Activated T-helper 1 cell treated with anti-CD3 and anti-CD28 coated beads, Interleukin-12 subunit alpha, Interleukin-12 subunit beta, Interleukin-2, Interleukin-4 antibody, amounts not matched to agents 30 ng/mL and 10 ng/mL and 1 ng/mL, durations not matched to agents 14 hours and 24 hours and 36 hours (primary cell): ENCODE results near the gene KLHL2. TPM values are rescaled to one million over a fixed set of nuclear protein-coding genes. Genes with fewer than 3 reads are reported as not detected.
"Not testable (repeated sequence)": the region's sequence is repeated elsewhere in the genome, so short reads cannot be mapped to it uniquely, and the experiment has no call there.

Experiments used
- DNase-seq: peaks from one replicate; pipeline ENCODE4 v3.0.0; 2021; ENCODE audit warnings: low spot score
- H3K27ac Mint-ChIP-seq: one replicate; pipeline ENCODE4 v1.8.0; 2021; ENCODE audit warnings: mild to moderate bottlenecking, mixed read lengths
- H3K27me3 Mint-ChIP-seq: one replicate; pipeline ENCODE4 v1.8.0; 2022; ENCODE audit warnings: mild to moderate bottlenecking, moderate library complexity, mixed read lengths; ENCODE audit not compliant: insufficient read depth
- H3K36me3 Mint-ChIP-seq: one replicate; pipeline ENCODE4 v1.8.0; 2021; ENCODE audit warnings: low read depth, mixed read lengths
- H3K4me1 Mint-ChIP-seq: one replicate; pipeline ENCODE4 v1.8.0; 2021; ENCODE audit warnings: low read depth, mixed read lengths
- H3K4me3 Mint-ChIP-seq: one replicate; pipeline ENCODE4 v1.8.0; 2021; ENCODE audit warnings: mild to moderate bottlenecking, moderate library complexity, mixed read lengths
- H3K9me3 Mint-ChIP-seq: one replicate; pipeline ENCODE4 v1.8.0; 2021; ENCODE audit warnings: mixed read lengths
- intact Hi-C: fragments of 100-400 bp; cut with micrococcal nuclease; formaldehyde crosslinking; loops from one replicate; pipeline ENCODE4 v1.15.1; 2024
- total RNA-seq: library from RNA; stranded (reverse); gene quantifications from 2 replicates; pipeline ENCODE4 v1.2.3, GENCODE V29; 2022

KLHL2 gene
- total RNA-seq: 38.6 and 40.6 TPM in 2 replicates

DNA sequence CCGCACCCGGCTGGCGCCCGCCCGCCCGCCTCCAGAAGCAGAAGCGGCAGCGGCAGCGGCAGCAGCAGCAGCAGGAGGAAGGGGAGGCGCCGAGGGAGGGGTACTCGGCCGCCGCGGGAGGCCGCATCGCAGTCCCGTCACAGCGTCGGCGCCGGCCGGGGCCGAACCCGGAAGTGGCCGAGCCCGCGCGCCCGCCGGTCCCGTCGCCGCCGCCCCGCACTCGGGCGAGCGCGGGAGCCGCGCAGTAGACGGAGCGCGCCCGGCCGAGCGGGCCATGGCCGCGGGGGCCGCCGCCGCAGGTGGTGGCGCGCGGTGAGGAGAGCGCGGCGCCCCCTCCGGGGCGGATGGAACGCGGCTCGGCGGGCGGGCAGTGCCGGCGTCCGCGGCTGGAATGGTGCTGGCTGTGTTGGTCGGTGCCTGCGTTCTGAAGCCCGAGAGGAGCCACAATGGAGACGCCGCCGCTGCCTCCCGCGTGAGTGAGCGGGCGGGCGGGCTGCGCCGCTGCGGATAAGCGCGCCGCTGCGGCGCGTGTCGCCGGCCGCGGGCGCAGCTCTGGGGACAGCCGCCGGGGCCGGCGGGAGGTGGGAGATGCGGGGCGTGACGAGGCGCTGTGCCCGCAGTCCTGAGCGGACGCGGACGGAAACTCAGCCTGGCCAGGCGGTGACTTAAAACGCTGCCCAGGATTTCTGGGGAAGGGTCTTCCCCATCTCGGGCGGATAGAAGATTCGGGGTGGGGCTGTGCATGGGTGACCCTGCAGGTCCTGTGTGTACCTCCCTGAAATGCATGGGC, at the start of gene KLHL2:
TSS of gene KLHL2 (plus strand) at position 131 of the 790 bp plus-strand sequence. CDS start at position 447, 316 bp downstream.
- Mint-ChIP-seq H3K36me3 (peaks cover 17% of the 10 kb centered on the region), H3K4me3 (peak within 1 kb of the TSS; percentile 94), H3K27me3 (no peaks in the 10 kb centered on the region), H3K4me1 (peaks cover 74% of the 10 kb centered on the region), H3K9me3 (no peaks in the 10 kb centered on the region), H3K27ac (peak within 1 kb of the TSS; percentile 88)
- DNase-seq: peak; percentile 72
- intact Hi-C loops: loop anchor here (1.0 to 5.0 kb wide), 4 partner anchors 25 to 120 kb away; partner anchors contain the start of genes MSMO1 and TMEM192

- Mint-ChIP-seq H3K4me3 (no peak overlapping the region), H3K9me3 (peaks cover 10% of the 10 kb centered on the region), H3K27me3 (no peaks in the 10 kb centered on the region)
These were observed 48.6 kb upstream of the KLHL2 start for GRCh38 chr4:165158762-165159161.

DNA sequence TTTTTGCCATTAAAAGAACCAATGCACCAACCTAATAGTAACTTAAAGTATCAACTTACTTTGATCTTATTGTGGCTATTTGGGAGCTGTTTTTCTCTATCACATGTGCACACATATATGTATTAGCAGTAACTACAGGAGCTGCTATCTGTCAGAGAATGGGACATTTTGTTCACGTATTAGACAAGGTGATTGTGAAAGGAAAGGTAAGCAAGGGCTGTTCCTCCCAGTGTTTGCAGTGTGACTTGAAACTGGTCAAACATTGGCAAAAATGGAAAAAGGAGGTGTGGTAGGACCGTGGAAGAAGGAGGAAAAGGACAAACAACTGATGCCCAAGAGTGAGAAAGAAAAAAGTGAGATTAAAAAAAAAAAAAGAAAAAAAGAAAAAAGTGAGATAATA, 43.1 kb upstream of the KLHL2 start:
- DNase-seq: no peak
- Mint-ChIP-seq H3K9me3 (peaks cover 7% of the 10 kb centered on the region), H3K4me3 (no peak overlapping the region), H3K36me3 (no peaks in the 10 kb centered on the region), H3K27me3 (peaks cover 2% of the 10 kb centered on the region), H3K27ac (no peak overlapping the region), H3K4me1 (no peaks in the 10 kb centered on the region)
- intact Hi-C loops: no loop called here

More at GRCh38 chr4:165158762-165159161, 48.6 kb upstream of the KLHL2 start:
- Mint-ChIP-seq H3K27ac (no peak overlapping the region), H3K4me1 (no peaks in the 10 kb centered on the region), H3K36me3 (no peaks in the 10 kb centered on the region)
- DNase-seq: no peak
- intact Hi-C loops: no loop called here

- H3K27me3 Mint-ChIP-seq, intact Hi-C loops, H3K4me1 Mint-ChIP-seq, H3K9me3 Mint-ChIP-seq, H3K36me3 Mint-ChIP-seq, DNase-seq, H3K4me3 Mint-ChIP-seq, H3K27ac Mint-ChIP-seq: not testable (repeated sequence)
These were observed 40.5 kb upstream of the KLHL2 start for GRCh38 chr4:165166872-165167271.

- DNase-seq: no peak
- Mint-ChIP-seq H3K4me1 (no peaks in the 10 kb centered on the region), H3K27me3 (peaks cover 2% of the 10 kb centered on the region), H3K36me3 (no peaks in the 10 kb centered on the region), H3K9me3 (peaks cover 7% of the 10 kb centered on the region), H3K27ac (no peak overlapping the region), H3K4me3 (no peak overlapping the region)
- intact Hi-C loops: no loop called here
These were observed 39.7 kb upstream of the KLHL2 start for GRCh38 chr4:165167650-165168049.

GRCh38 chr4:165170819-165171218, 36.5 kb upstream of the KLHL2 start:
- Mint-ChIP-seq H3K4me1 (no peaks in the 10 kb centered on the region), H3K27me3 (peaks cover 2% of the 10 kb centered on the region), H3K9me3 (peaks cover 8% of the 10 kb centered on the region), H3K27ac (no peak overlapping the region), H3K4me3 (no peak overlapping the region), H3K36me3 (no peaks in the 10 kb centered on the region)
- no peak for DNase-seq
- intact Hi-C loops: no loop called here

DNA sequence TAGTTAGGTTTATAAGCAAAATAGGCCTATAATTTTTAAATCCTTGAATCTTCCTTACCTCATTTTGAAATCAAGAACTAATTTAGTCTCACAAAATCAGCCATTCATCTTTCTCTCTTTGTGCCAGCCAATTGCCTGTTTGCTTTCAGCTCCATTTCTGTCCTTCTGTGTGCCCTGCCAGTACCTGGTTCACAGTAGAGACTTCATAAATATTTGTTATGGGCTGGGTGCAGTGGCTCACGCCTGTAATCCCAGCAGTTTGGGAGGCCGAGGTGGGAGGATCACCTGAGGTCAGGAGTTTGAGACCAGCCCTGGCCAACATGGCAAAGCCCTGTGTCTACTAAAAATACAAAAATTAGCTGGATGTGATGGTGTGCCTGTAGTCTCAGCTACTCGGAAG, 31.9 kb upstream of the KLHL2 start:
- H3K36me3 Mint-ChIP-seq, H3K9me3 Mint-ChIP-seq, intact Hi-C loops, H3K27ac Mint-ChIP-seq, DNase-seq, H3K27me3 Mint-ChIP-seq, H3K4me3 Mint-ChIP-seq, H3K4me1 Mint-ChIP-seq: not testable (repeated sequence)

DNA sequence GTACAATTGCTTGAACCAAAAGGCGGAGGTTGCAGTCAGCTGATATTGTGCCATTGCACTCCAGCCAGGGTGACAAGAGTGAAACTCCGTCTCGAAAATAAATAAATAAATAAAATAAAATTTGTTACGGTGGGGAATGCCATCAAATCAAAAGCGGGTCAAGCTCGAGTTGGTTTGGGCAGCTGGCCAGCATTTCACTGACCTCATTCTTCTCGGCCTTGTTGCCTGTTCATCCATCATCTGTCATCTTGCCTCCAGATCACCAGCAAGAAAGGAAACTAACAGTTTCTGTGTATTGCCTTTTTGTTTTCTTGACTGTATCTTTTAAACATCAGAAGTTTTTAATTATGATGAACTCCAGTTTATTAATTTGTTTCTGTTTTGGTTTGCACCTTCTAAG, 31.5 kb upstream of the KLHL2 start:
- intact Hi-C loops: no loop called here
- no peak overlapping the region for H3K4me3 Mint-ChIP-seq
- H3K27ac Mint-ChIP-seq: no peak overlapping the region
- H3K27me3 Mint-ChIP-seq: no peaks in the 10 kb centered on the region
- H3K4me1 Mint-ChIP-seq: no peaks in the 10 kb centered on the region
- no peaks in the 10 kb centered on the region for H3K36me3 Mint-ChIP-seq
- peaks cover 8% of the 10 kb centered on the region for H3K9me3 Mint-ChIP-seq
- no peak for DNase-seq

- intact Hi-C loops: no loop called here
- H3K4me3 Mint-ChIP-seq: no peak overlapping the region
- DNase-seq: no peak
- H3K27ac Mint-ChIP-seq: no peak overlapping the region
- H3K9me3 Mint-ChIP-seq: peaks cover 8% of the 10 kb centered on the region
- H3K27me3 Mint-ChIP-seq: no peaks in the 10 kb centered on the region
- H3K36me3 Mint-ChIP-seq: no peaks in the 10 kb centered on the region
- no peaks in the 10 kb centered on the region for H3K4me1 Mint-ChIP-seq
These were observed 29.4 kb upstream of the KLHL2 start for GRCh38 chr4:165177725-165178666.

- no peak for DNase-seq
- peaks cover 3% of the 10 kb centered on the region for H3K36me3 Mint-ChIP-seq
- H3K4me1 Mint-ChIP-seq: no peaks in the 10 kb centered on the region
- intact Hi-C loops: no loop called here
- H3K27me3 Mint-ChIP-seq: no peaks in the 10 kb centered on the region
- peaks cover 9% of the 10 kb centered on the region for H3K9me3 Mint-ChIP-seq
- no peak overlapping the region for H3K4me3 Mint-ChIP-seq
- no peak overlapping the region for H3K27ac Mint-ChIP-seq
These were observed 23.1 kb upstream of the KLHL2 start for GRCh38 chr4:165184220-165184619.

- H3K27ac Mint-ChIP-seq, H3K4me3 Mint-ChIP-seq, H3K27me3 Mint-ChIP-seq, H3K4me1 Mint-ChIP-seq, DNase-seq, H3K9me3 Mint-ChIP-seq, intact Hi-C loops, H3K36me3 Mint-ChIP-seq: not testable (repeated sequence)
These were observed 22.4 kb upstream of the KLHL2 start for GRCh38 chr4:165184998-165185397.

GRCh38 chr4:165185448-165185847, 21.9 kb upstream of the KLHL2 start:
- Mint-ChIP-seq H3K27ac (no peak overlapping the region), H3K27me3 (no peaks in the 10 kb centered on the region), H3K4me3 (no peak overlapping the region), H3K4me1 (peaks cover 3% of the 10 kb centered on the region), H3K36me3 (peaks cover 3% of the 10 kb centered on the region), H3K9me3 (peaks cover 9% of the 10 kb centered on the region)
- intact Hi-C loops: no loop called here
- no peak for DNase-seq
